Measurements from ENCODE around the gene EEFSEC.

DNA sequence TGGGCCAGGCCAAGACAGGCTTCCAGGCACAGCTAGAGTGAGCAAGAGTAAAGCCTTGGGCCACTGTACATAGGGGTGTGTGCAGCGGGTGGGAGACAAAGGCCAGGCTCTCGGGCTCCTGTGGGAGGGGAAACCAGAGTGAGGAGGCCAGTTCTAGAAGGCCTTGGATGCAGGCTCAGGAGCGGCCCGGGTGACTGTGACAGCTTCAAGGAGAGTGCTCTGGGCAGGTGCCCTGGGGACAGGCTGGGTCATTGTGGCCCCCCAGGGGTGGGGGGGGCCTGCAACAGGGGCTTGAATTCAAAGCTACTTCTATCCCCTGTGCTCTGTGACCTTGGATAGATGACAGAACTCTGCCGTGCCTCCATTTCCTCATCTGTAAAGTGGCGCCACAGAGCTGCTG lies 204.3 kb downstream of the EEFSEC start:
- TF ChIP-seq, protein P1, sequence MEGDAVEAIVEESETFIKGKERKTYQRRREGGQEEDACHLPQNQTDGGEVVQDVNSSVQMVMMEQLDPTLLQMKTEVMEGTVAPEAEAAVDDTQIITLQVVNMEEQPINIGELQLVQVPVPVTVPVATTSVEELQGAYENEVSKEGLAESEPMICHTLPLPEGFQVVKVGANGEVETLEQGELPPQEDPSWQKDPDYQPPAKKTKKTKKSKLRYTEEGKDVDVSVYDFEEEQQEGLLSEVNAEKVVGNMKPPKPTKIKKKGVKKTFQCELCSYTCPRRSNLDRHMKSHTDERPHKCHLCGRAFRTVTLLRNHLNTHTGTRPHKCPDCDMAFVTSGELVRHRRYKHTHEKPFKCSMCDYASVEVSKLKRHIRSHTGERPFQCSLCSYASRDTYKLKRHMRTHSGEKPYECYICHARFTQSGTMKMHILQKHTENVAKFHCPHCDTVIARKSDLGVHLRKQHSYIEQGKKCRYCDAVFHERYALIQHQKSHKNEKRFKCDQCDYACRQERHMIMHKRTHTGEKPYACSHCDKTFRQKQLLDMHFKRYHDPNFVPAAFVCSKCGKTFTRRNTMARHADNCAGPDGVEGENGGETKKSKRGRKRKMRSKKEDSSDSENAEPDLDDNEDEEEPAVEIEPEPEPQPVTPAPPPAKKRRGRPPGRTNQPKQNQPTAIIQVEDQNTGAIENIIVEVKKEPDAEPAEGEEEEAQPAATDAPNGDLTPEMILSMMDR (conservative IDR thresholded peaks at IDR 0.05; ENCODE audit: low read depth in 2 of 2) = no peak
- TF ChIP-seq EZH2 (IDR thresholded peaks at IDR 0.05; ENCODE audit: low read depth, unreplicated experiment) (no peak), CREB1 (CRISPR knock-in tag; IDR thresholded peaks at IDR 0.05; ENCODE audit: low read depth) (no peak), POLR2AphosphoS5 (IDR thresholded peaks at IDR 0.05; ENCODE audit: low read depth) (no peak), EZH2phosphoT487 (IDR thresholded peaks at IDR 0.05; ENCODE audit: unreplicated experiment) (no peak), ZNF331 (CRISPR knock-in tag; IDR thresholded peaks at IDR 0.05; ENCODE audit: low read depth) (no peak), JUNB (IDR thresholded peaks at IDR 0.05; ENCODE audit: unreplicated experiment) (no peak)
- TF ChIP-seq, protein P2, sequence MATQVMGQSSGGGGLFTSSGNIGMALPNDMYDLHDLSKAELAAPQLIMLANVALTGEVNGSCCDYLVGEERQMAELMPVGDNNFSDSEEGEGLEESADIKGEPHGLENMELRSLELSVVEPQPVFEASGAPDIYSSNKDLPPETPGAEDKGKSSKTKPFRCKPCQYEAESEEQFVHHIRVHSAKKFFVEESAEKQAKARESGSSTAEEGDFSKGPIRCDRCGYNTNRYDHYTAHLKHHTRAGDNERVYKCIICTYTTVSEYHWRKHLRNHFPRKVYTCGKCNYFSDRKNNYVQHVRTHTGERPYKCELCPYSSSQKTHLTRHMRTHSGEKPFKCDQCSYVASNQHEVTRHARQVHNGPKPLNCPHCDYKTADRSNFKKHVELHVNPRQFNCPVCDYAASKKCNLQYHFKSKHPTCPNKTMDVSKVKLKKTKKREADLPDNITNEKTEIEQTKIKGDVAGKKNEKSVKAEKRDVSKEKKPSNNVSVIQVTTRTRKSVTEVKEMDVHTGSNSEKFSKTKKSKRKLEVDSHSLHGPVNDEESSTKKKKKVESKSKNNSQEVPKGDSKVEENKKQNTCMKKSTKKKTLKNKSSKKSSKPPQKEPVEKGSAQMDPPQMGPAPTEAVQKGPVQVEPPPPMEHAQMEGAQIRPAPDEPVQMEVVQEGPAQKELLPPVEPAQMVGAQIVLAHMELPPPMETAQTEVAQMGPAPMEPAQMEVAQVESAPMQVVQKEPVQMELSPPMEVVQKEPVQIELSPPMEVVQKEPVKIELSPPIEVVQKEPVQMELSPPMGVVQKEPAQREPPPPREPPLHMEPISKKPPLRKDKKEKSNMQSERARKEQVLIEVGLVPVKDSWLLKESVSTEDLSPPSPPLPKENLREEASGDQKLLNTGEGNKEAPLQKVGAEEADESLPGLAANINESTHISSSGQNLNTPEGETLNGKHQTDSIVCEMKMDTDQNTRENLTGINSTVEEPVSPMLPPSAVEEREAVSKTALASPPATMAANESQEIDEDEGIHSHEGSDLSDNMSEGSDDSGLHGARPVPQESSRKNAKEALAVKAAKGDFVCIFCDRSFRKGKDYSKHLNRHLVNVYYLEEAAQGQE (IDR thresholded peaks at IDR 0.05; ENCODE audit: unreplicated experiment) = no peak
- TF ChIP-seq, protein P3, sequence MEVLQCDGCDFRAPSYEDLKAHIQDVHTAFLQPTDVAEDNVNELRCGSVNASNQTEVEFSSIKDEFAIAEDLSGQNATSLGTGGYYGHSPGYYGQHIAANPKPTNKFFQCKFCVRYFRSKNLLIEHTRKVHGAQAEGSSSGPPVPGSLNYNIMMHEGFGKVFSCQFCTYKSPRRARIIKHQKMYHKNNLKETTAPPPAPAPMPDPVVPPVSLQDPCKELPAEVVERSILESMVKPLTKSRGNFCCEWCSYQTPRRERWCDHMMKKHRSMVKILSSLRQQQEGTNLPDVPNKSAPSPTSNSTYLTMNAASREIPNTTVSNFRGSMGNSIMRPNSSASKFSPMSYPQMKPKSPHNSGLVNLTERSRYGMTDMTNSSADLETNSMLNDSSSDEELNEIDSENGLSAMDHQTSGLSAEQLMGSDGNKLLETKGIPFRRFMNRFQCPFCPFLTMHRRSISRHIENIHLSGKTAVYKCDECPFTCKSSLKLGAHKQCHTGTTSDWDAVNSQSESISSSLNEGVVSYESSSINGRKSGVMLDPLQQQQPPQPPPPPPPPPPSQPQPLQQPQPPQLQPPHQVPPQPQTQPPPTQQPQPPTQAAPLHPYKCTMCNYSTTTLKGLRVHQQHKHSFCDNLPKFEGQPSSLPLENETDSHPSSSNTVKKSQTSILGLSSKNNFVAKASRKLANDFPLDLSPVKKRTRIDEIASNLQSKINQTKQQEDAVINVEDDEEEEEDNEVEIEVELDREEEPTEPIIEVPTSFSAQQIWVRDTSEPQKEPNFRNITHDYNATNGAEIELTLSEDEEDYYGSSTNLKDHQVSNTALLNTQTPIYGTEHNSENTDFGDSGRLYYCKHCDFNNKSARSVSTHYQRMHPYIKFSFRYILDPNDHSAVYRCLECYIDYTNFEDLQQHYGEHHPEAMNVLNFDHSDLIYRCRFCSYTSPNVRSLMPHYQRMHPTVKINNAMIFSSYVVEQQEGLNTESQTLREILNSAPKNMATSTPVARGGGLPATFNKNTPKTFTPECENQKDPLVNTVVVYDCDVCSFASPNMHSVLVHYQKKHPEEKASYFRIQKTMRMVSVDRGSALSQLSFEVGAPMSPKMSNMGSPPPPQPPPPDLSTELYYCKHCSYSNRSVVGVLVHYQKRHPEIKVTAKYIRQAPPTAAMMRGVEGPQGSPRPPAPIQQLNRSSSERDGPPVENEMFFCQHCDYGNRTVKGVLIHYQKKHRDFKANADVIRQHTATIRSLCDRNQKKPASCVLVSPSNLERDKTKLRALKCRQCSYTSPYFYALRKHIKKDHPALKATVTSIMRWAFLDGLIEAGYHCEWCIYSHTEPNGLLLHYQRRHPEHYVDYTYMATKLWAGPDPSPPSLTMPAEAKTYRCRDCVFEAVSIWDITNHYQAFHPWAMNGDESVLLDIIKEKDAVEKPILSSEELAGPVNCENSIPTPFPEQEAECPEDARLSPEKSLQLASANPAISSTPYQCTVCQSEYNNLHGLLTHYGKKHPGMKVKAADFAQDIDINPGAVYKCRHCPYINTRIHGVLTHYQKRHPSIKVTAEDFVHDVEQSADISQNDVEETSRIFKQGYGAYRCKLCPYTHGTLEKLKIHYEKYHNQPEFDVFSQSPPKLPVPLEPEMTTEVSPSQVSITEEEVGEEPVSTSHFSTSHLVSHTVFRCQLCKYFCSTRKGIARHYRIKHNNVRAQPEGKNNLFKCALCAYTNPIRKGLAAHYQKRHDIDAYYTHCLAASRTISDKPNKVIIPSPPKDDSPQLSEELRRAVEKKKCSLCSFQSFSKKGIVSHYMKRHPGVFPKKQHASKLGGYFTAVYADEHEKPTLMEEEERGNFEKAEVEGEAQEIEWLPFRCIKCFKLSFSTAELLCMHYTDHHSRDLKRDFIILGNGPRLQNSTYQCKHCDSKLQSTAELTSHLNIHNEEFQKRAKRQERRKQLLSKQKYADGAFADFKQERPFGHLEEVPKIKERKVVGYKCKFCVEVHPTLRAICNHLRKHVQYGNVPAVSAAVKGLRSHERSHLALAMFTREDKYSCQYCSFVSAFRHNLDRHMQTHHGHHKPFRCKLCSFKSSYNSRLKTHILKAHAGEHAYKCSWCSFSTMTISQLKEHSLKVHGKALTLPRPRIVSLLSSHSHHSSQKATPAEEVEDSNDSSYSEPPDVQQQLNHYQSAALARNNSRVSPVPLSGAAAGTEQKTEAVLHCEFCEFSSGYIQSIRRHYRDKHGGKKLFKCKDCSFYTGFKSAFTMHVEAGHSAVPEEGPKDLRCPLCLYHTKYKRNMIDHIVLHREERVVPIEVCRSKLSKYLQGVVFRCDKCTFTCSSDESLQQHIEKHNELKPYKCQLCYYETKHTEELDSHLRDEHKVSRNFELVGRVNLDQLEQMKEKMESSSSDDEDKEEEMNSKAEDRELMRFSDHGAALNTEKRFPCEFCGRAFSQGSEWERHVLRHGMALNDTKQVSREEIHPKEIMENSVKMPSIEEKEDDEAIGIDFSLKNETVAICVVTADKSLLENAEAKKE (CRISPR knock-in tag; IDR thresholded peaks at IDR 0.05) = no peak
